H1 (cell line): ENCODE data around the gene KLHL17. TPM values are rescaled to one million over a fixed set of nuclear protein-coding genes. Genes with fewer than 3 reads are reported as not detected.

Experiments used
- ASH2L ChIP-seq: fragments of 200-600, 300-600 bp; sonication (generic); IDR thresholded peaks from one replicate; pipeline ENCODE4 v1.7.1; 2017; ENCODE audit warnings: low read length
- CREB1 ChIP-seq: IDR thresholded peaks from 2 replicates; pipeline ENCODE4 v1.6.1; 2012; ENCODE audit warnings: inconsistent platforms
- CTCF ChIP-seq, 3 experiments: IDR thresholded peaks; 1 replicate in 2 of 3; 2 replicates in 1 of 3; pipeline versions ENCODE4 v1.5.1 to v1.6.1; 2011; ENCODE audit warnings: low read length in 3 of 3, mild to moderate bottlenecking in 3 of 3, inconsistent platforms in 2 of 3, low read depth in 1 of 3, moderate library complexity in 1 of 3; ENCODE audit not compliant: insufficient read depth in 1 of 3; ENCODE audit errors: control extremely low read depth in 1 of 3
- EP300 ChIP-seq, 2 experiments: IDR thresholded peaks; 1 replicate in 1 of 2; 2 replicates in 1 of 2; pipeline ENCODE4 v1.6.1; 2011 to 2012; ENCODE audit warnings: low read depth in 2 of 2, low read length in 2 of 2, mild to moderate bottlenecking in 2 of 2, borderline replicate concordance in 1 of 2, inconsistent platforms in 1 of 2, moderate library complexity in 1 of 2
- GABPA ChIP-seq: IDR thresholded peaks from 2 replicates; pipeline ENCODE4 v1.6.1; 2011; ENCODE audit warnings: mild to moderate bottlenecking, low read length, moderate library complexity, borderline replicate concordance; ENCODE audit not compliant: insufficient read depth
- GTF2F1 ChIP-seq: IDR thresholded peaks from 2 replicates; pipeline ENCODE4 v1.6.1; 2012; ENCODE audit warnings: low read depth, low read length, improper control_type of control experiment, borderline replicate concordance
- RAD21 ChIP-seq, 2 experiments: IDR thresholded peaks in 1 of 2; conservative IDR thresholded peaks in 1 of 2; 2 replicates each; pipeline ENCODE4 v1.6.1; 2011; ENCODE audit warnings: low read depth in 2 of 2, low read length in 2 of 2, improper control_type of control experiment in 1 of 2, inconsistent platforms in 1 of 2, mild to moderate bottlenecking in 1 of 2, moderate library complexity in 1 of 2
- SAP30 ChIP-seq: fragments of 300-600 bp; sonication (generic); IDR thresholded peaks from 2 replicates; pipeline ENCODE4 v1.7.1; 2012; ENCODE audit warnings: low read length, moderate library complexity, mild to moderate bottlenecking, inconsistent platforms; ENCODE audit not compliant: insufficient read depth, insufficient replicate concordance
- SP1 ChIP-seq: IDR thresholded peaks from 2 replicates; pipeline ENCODE4 v1.6.1; 2011; ENCODE audit warnings: low read depth, low read length
- YY1 ChIP-seq: IDR thresholded peaks from 2 replicates; pipeline ENCODE4 v1.6.1; 2011; ENCODE audit warnings: low read depth, mild to moderate bottlenecking, low read length
- polyA plus RNA-seq, 7 experiments: library from polyadenylated mRNA; depleted of rRNA in 3 of 7; stranded (reverse) in 5 of 7; unstranded in 2 of 7; fragments of >200 nt in 5 of 7; fragments of 200-250 nt in 2 of 7; gene quantifications; 1 replicate in 5 of 7; 2 replicates in 1 of 7; 4 replicates in 1 of 7; pipeline versions ENCODE4 v1.2.1 to v1.2.3, GENCODE V29; 2011 to 2013; ENCODE audit warnings: missing spikeins in 2 of 7, mixed read lengths in 2 of 7
- total RNA-seq: library from RNA; stranded (reverse); fragmentation: NEBNext Ultra II Directional; extraction: Animal tissue kit (Norgen Biotek cat#: 25700); gene quantifications from 2 replicates; pipeline ENCODE4 v1.2.1, GENCODE V29; 2021

KLHL17 gene
- total and polyA plus RNA-seq, 2 of the 8 experiments (the other 6 are each of a cell fraction or from before 2014, with no cell fraction given) = 32.6 to 36.1 TPM

- TF ChIP-seq CTCF (IDR thresholded peaks at IDR 0.05; ENCODE audit: control extremely low read depth in 1 of 3, insufficient read depth in 1 of 3, low read depth in 1 of 3, low read length in 3 of 3) (peak in 2 of 3 experiments; percentile 28 to 66; a peak in 3 of 4 replicates), GTF2F1 (no peak), CREB1 (no peak), EP300 (IDR thresholded peaks at IDR 0.05; ENCODE audit: borderline replicate concordance in 1 of 2, low read depth in 2 of 2, low read length in 2 of 2) (peak in 1 of 2 experiments; percentile 46; a peak in 1 of 3 replicates), YY1 (peak; percentile 53; the same call in 1 of the 2 replicates), SAP30 (no peak), ASH2L (no peak), RAD21 (IDR thresholded peaks at IDR 0.05 in 1 of 2, conservative IDR thresholded peaks at IDR 0.05 in 1 of 2; ENCODE audit: low read depth in 2 of 2, low read length in 2 of 2) (peak in 1 of 2 experiments; percentile 45; a peak in 2 of 4 replicates), SP1 (peak; percentile 52; the same call in 1 of the 2 replicates), GABPA (peak; percentile 83)
Observed at GRCh38 chr1:921011-921837, 39.2 kb upstream of the KLHL17 start (continued).
